ENCODE data around the gene COL8A1. TPM values are rescaled to one million over a fixed set of nuclear protein-coding genes. Genes with fewer than 3 reads are reported as not detected.

COL8A1 gene
- total RNA-seq, 1 donor from 2014 or later: 123 TPM

GRCh38 chr3:99794485-99794884 is 156.1 kb downstream of the COL8A1 start:
- no peak for FAIRE-seq

GRCh38 chr3:99795573-99795972 is 157.2 kb downstream of the COL8A1 start:
- Histone ChIP-seq H3K4me3 (ENCODE audit: insufficient read depth, low read depth, low read length) (no peak overlapping the region), H3K27me3 (ENCODE audit: insufficient read depth, low read length) (no peaks in the 10 kb centered on the region), H3K9ac (ENCODE audit: low read length) (no peak overlapping the region), H3K9me3 (ENCODE audit: insufficient read depth, low read depth, low read length) (no peaks in the 10 kb centered on the region), H3K27ac (ENCODE audit: low read depth, low read length) (no peak overlapping the region), H3K36me3 (ENCODE audit: insufficient read depth, low read length) (no peaks in the 10 kb centered on the region), H2AFZ (ENCODE audit: low read depth, low read length) (no peak overlapping the region), H3K4me1 (ENCODE audit: insufficient read depth, low read length) (no peaks in the 10 kb centered on the region), H3K79me2 (ENCODE audit: insufficient read depth, low read length) (no peaks in the 10 kb centered on the region), H4K20me1 (ENCODE audit: insufficient read depth, low read length) (no peaks in the 10 kb centered on the region), H3K4me2 (ENCODE audit: low read length) (no peak overlapping the region)
- no peak for TF ChIP-seq CTCF (IDR thresholded peaks at IDR 0.05; ENCODE audit: insufficient read depth, low read depth, low read length)
- no peak for TF ChIP-seq EZH2 (IDR thresholded peaks at IDR 0.05; ENCODE audit: insufficient read depth, low read length)
- FAIRE-seq (no peak), DNase-seq (ENCODE audit: low read depth) (no peak)
- Mint-ChIP-seq H3K4me1 (ENCODE audit: low read depth, unreplicated experiment) (no peaks in the 10 kb centered on the region), H3K27me3 (ENCODE audit: low read depth, unreplicated experiment) (no peaks in the 10 kb centered on the region), H3K27ac (ENCODE audit: unreplicated experiment) (no peak overlapping the region), H3K4me3 (ENCODE audit: unreplicated experiment) (no peak overlapping the region), H3K9me3 (ENCODE audit: unreplicated experiment) (no peaks in the 10 kb centered on the region), H3K36me3 (ENCODE audit: low read depth, unreplicated experiment) (peaks cover 4% of the 10 kb centered on the region)

More at GRCh38 chr3:99794485-99794884, 156.1 kb downstream of the COL8A1 start:
- H3K9me3 Mint-ChIP-seq (ENCODE audit: unreplicated experiment): no peaks in the 10 kb centered on the region
- Histone ChIP-seq H3K4me3 (ENCODE audit: insufficient read depth, low read depth, low read length) (no peak overlapping the region), H3K4me2 (ENCODE audit: low read length) (no peak overlapping the region), H3K79me2 (ENCODE audit: insufficient read depth, low read length) (no peaks in the 10 kb centered on the region), H3K36me3 (ENCODE audit: insufficient read depth, low read length) (no peaks in the 10 kb centered on the region), H4K20me1 (ENCODE audit: insufficient read depth, low read length) (no peaks in the 10 kb centered on the region), H2AFZ (ENCODE audit: low read depth, low read length) (no peak overlapping the region), H3K27ac (ENCODE audit: low read depth, low read length) (no peak overlapping the region), H3K27me3 (ENCODE audit: insufficient read depth, low read length) (no peaks in the 10 kb centered on the region), H3K4me1 (ENCODE audit: insufficient read depth, low read length) (no peaks in the 10 kb centered on the region), H3K9ac (ENCODE audit: low read length) (no peak overlapping the region), H3K9me3 (ENCODE audit: insufficient read depth, low read depth, low read length) (no peaks in the 10 kb centered on the region)
- no peak overlapping the region for H3K27ac Mint-ChIP-seq (ENCODE audit: unreplicated experiment)
- H3K27me3 Mint-ChIP-seq (ENCODE audit: low read depth, unreplicated experiment): no peaks in the 10 kb centered on the region
- no peak overlapping the region for H3K4me3 Mint-ChIP-seq (ENCODE audit: unreplicated experiment)
- no peaks in the 10 kb centered on the region for H3K4me1 Mint-ChIP-seq (ENCODE audit: low read depth, unreplicated experiment)
- no peak for DNase-seq (ENCODE audit: low read depth)
- H3K36me3 Mint-ChIP-seq (ENCODE audit: low read depth, unreplicated experiment): peaks cover 2% of the 10 kb centered on the region
- TF ChIP-seq CTCF (IDR thresholded peaks at IDR 0.05; ENCODE audit: insufficient read depth, low read depth, low read length) (no peak), EZH2 (IDR thresholded peaks at IDR 0.05; ENCODE audit: insufficient read depth, low read length) (no peak)

- Histone ChIP-seq H3K36me3 (ENCODE audit: insufficient read depth, low read length) (no peaks in the 10 kb centered on the region), H3K9me3 (ENCODE audit: insufficient read depth, low read depth, low read length) (no peaks in the 10 kb centered on the region), H3K4me1 (ENCODE audit: insufficient read depth, low read length) (no peaks in the 10 kb centered on the region), H3K9ac (ENCODE audit: low read length) (no peak overlapping the region), H2AFZ (ENCODE audit: low read depth, low read length) (no peak overlapping the region), H3K4me2 (ENCODE audit: low read length) (no peak overlapping the region), H3K4me3 (ENCODE audit: insufficient read depth, low read depth, low read length) (no peak overlapping the region), H3K79me2 (ENCODE audit: insufficient read depth, low read length) (no peaks in the 10 kb centered on the region), H3K27me3 (ENCODE audit: insufficient read depth, low read length) (no peaks in the 10 kb centered on the region), H4K20me1 (ENCODE audit: insufficient read depth, low read length) (no peaks in the 10 kb centered on the region), H3K27ac (ENCODE audit: low read depth, low read length) (no peak overlapping the region)
- peaks cover 8% of the 10 kb centered on the region for H3K9me3 Mint-ChIP-seq (ENCODE audit: unreplicated experiment)
- no peak for FAIRE-seq
- no peak for TF ChIP-seq EZH2 (IDR thresholded peaks at IDR 0.05; ENCODE audit: insufficient read depth, low read length)
- TF ChIP-seq CTCF (IDR thresholded peaks at IDR 0.05; ENCODE audit: insufficient read depth, low read depth, low read length): no peak
- no peak overlapping the region for H3K27ac Mint-ChIP-seq (ENCODE audit: unreplicated experiment)
- H3K4me1 Mint-ChIP-seq (ENCODE audit: low read depth, unreplicated experiment): peaks cover 2% of the 10 kb centered on the region
- no peak for DNase-seq (ENCODE audit: low read depth)
- H3K4me3 Mint-ChIP-seq (ENCODE audit: unreplicated experiment): no peak overlapping the region
- no peaks in the 10 kb centered on the region for H3K27me3 Mint-ChIP-seq (ENCODE audit: low read depth, unreplicated experiment)
- H3K36me3 Mint-ChIP-seq (ENCODE audit: low read depth, unreplicated experiment): peaks cover 6% of the 10 kb centered on the region
Measured at GRCh38 chr3:99799422-99799821, 161.0 kb downstream of the COL8A1 start.
